Natural killer cell (primary cell): ENCODE data around the gene GNAT2. TPM values are rescaled to one million over a fixed set of nuclear protein-coding genes. Genes with fewer than 3 reads are reported as not detected.
A peak's percentile ranks its signal among the peaks of the same experiment; 100 is the strongest.

Experiments
- ATAC-seq, 3 donors: fragments of 150-1000 bp in 2 of 3; fragments of 200-7000 bp in 1 of 3; cut with Tn5 transposase; 1 replicate in 1 of 3; 2 replicates in 2 of 3; pipeline ENCODE4 v1.10.0; 2021; ENCODE audit warnings: mild to moderate bottlenecking in 2 of 3, moderate library complexity in 2 of 3
- DNase-seq, 2 donors: peaks; one replicate each; pipeline versions ENCODE4 v3.0.0 to v3.0.0-alpha.2; 2013 to 2021; ENCODE audit warnings: mixed read lengths in 1 of 2
- H3K27ac ChIP-seq: one replicate; pipeline ENCODE4 v1.5.1; 2013; ENCODE audit warnings: mild to moderate bottlenecking, low read length
- H3K27me3 ChIP-seq: one replicate; pipeline ENCODE4 v1.6.1; 2013; ENCODE audit warnings: low read length; ENCODE audit not compliant: control insufficient read depth, insufficient read depth
- H3K36me3 ChIP-seq: one replicate; pipeline ENCODE4 v1.6.1; 2013; ENCODE audit warnings: low read length; ENCODE audit not compliant: control insufficient read depth, insufficient read depth
- H3K4me1 ChIP-seq: one replicate; pipeline ENCODE4 v1.6.1; 2013; ENCODE audit warnings: low read length; ENCODE audit not compliant: control insufficient read depth, insufficient read depth
- H3K4me3 ChIP-seq: one replicate; pipeline ENCODE4 v1.5.1; 2013; ENCODE audit warnings: low read length
- H3K9me3 ChIP-seq: one replicate; pipeline ENCODE4 v1.6.1; 2013; ENCODE audit warnings: low read length; ENCODE audit not compliant: control insufficient read depth, insufficient read depth
- H3K27ac Mint-ChIP-seq, 2 donors: one replicate each; pipeline ENCODE4 v1.8.0; 2022; ENCODE audit warnings: mild to moderate bottlenecking in 2 of 2, mixed read lengths in 2 of 2, moderate library complexity in 1 of 2
- H3K27me3 Mint-ChIP-seq, 2 donors: one replicate each; pipeline ENCODE4 v1.8.0; 2022; ENCODE audit warnings: low read depth in 2 of 2, mixed read lengths in 2 of 2
- H3K36me3 Mint-ChIP-seq: one replicate; pipeline ENCODE4 v1.8.0; 2022; ENCODE audit warnings: mixed read lengths
- H3K4me1 Mint-ChIP-seq, 2 donors: one replicate each; pipeline ENCODE4 v1.8.0; 2022; ENCODE audit warnings: mixed read lengths in 2 of 2
- H3K4me3 Mint-ChIP-seq: one replicate; pipeline ENCODE4 v1.8.0; 2022; ENCODE audit warnings: mild to moderate bottlenecking, moderate library complexity, mixed read lengths
- H3K9me3 Mint-ChIP-seq, 2 donors: one replicate each; pipeline ENCODE4 v1.8.0; 2022; ENCODE audit warnings: mixed read lengths in 2 of 2
- CTCF ChIP-seq: fragments of 200-600 bp; IDR thresholded peaks from one replicate; pipeline ENCODE4 v1.8.0; 2022; ENCODE audit warnings: antibody characterized with exemption
- WGBS: methylation state at CpG from one replicate; pipeline ENCODE4 v1.1.7; 2013; ENCODE audit warnings: missing lambda C conversion rate; ENCODE audit not compliant: insufficient coverage; 5-methylcytosine and 5-hydroxymethylcytosine counted together
- intact Hi-C: fragments of 100-400 bp; cut with micrococcal nuclease; formaldehyde crosslinking; loops from one replicate; pipeline ENCODE4 v1.14.2; 2022
- total RNA-seq, 4 donors: library from RNA; stranded (reverse); fragments of 120-200 nt in 1 of 4; gene quantifications; one replicate each; pipeline versions ENCODE4 v1.2.3 to v1.2.4, GENCODE V29; 2013 to 2022

Gene GNAT2
- total RNA-seq, 3 donors from 2014 or later (not counting 1 experiment from before 2014, with no cell fraction given), result not detected

GRCh38 chr1:109622895-109623294 is 3.5 kb upstream of the GNAT2 start:
- Mint-ChIP-seq H3K4me1 (peaks cover 39 to 69% of the 10 kb centered on the region in 2 donors), H3K9me3 (no peaks in the 10 kb centered on the region), H3K27ac (peak overlapping the region in 1 of 2 donors; percentile 99), H3K4me3 (no peak overlapping the region), H3K27me3 (no peaks in the 10 kb centered on the region), H3K36me3 (no peaks in the 10 kb centered on the region)
- Histone ChIP-seq H3K27me3 (no peaks in the 10 kb centered on the region), H3K4me3 (no peak overlapping the region), H3K4me1 (peaks cover 58% of the 10 kb centered on the region), H3K36me3 (peaks cover 21% of the 10 kb centered on the region), H3K9me3 (no peaks in the 10 kb centered on the region), H3K27ac (no peak overlapping the region)
- intact Hi-C loops, result no loop called here
- no peak for TF ChIP-seq CTCF
- DNase-seq (no peak), ATAC-seq (no peak)
- 92% methylated on average over 3 of the region's 3 CpGs for WGBS

GRCh38 chr1:109622137-109622892 is 2.9 kb upstream of the GNAT2 start:
- Mint-ChIP-seq H3K4me1 (peaks cover 39 to 69% of the 10 kb centered on the region in 2 donors), H3K36me3 (no peaks in the 10 kb centered on the region), H3K27ac (peak overlapping the region; percentile 93 to 99), H3K27me3 (no peaks in the 10 kb centered on the region), H3K9me3 (no peaks in the 10 kb centered on the region), H3K4me3 (peak overlapping the region; percentile 99)
- intact Hi-C loops, result no loop called here
- WGBS, result 83% methylated on average over 11 of the region's 11 CpGs
- Histone ChIP-seq H3K4me1 (peaks cover 58% of the 10 kb centered on the region), H3K4me3 (no peak overlapping the region), H3K27me3 (no peaks in the 10 kb centered on the region), H3K9me3 (no peaks in the 10 kb centered on the region), H3K27ac (no peak overlapping the region), H3K36me3 (peaks cover 15% of the 10 kb centered on the region)
- ATAC-seq (no peak), DNase-seq (no peak)
- no peak for TF ChIP-seq CTCF

- TF ChIP-seq CTCF, result no peak
- intact Hi-C loops, result loop anchor here (1.0 kb wide), 1 partner anchor 73 kb away; the partner anchor contains the start of gene GNAI3
- ATAC-seq, result peak in 1 of 3 donors; percentile 8
These were observed 2.1 kb upstream of the GNAT2 start for GRCh38 chr1:109621379-109622136.

More at GRCh38 chr1:109621379-109622136, 2.1 kb upstream of the GNAT2 start:
- peaks cover 39 to 69% of the 10 kb centered on the region in 2 donors for H3K4me1 Mint-ChIP-seq
- DNase-seq, result peak; percentile 24 to 47
- WGBS, result 30% methylated on average over 13 of the region's 13 CpGs
- Histone ChIP-seq H3K9me3 (no peaks in the 10 kb centered on the region), H3K36me3 (peaks cover 8% of the 10 kb centered on the region), H3K27me3 (no peaks in the 10 kb centered on the region), H3K27ac (peak overlapping the region; percentile 89), H3K4me3 (peak overlapping the region; percentile 76), H3K4me1 (peaks cover 64% of the 10 kb centered on the region)
- H3K36me3 Mint-ChIP-seq, result no peaks in the 10 kb centered on the region
- H3K9me3 Mint-ChIP-seq, result no peaks in the 10 kb centered on the region
- H3K4me3 Mint-ChIP-seq, result peak overlapping the region; percentile 99
- peak overlapping the region; percentile 93 to 99 for H3K27ac Mint-ChIP-seq
- peaks cover 0 to under 1% of the 10 kb centered on the region in 2 donors for H3K27me3 Mint-ChIP-seq
